H1 (cell line): Measurements from ENCODE around the gene DCHS1.

Source experiments
- USF2 ChIP-seq: IDR thresholded peaks from 2 replicates; pipeline ENCODE4 v1.6.1; 2011; ENCODE audit warnings: low read length, improper control_type of control experiment
- YY1 ChIP-seq: IDR thresholded peaks from 2 replicates; pipeline ENCODE4 v1.6.1; 2011; ENCODE audit warnings: low read depth, mild to moderate bottlenecking, low read length

GRCh38 chr11:6576471-6577373 is 78.9 kb downstream of the DCHS1 start:
- no peak for TF ChIP-seq YY1
- TF ChIP-seq USF2: no peak
